Liver (tissue), 9 donors: ENCODE results near the gene PLCD3. TPM values are rescaled to one million over a fixed set of nuclear protein-coding genes. Genes with fewer than 3 reads are reported as not detected.
A peak's percentile ranks its signal among the peaks of the same experiment; 100 is the strongest.

Experiments
- DNase-seq: peaks from one replicate; pipeline ENCODE4 v3.0.0-alpha.2; 2017; ENCODE audit warnings: low spot score
- H3K27ac ChIP-seq, 2 donors: one replicate each; pipeline ENCODE4 v1.7.0; 2013; ENCODE audit warnings: inconsistent platforms in 2 of 2, low read length in 2 of 2, control low read depth in 1 of 2, low read depth in 1 of 2, mild to moderate bottlenecking in 1 of 2
- H3K27me3 ChIP-seq, 4 donors: one replicate each; pipeline versions ENCODE4 v1.6.1 to v1.7.0; 2013; ENCODE audit warnings: low read length in 3 of 4, inconsistent platforms in 1 of 4, mild to moderate bottlenecking in 1 of 4, moderate library complexity in 1 of 4; ENCODE audit not compliant: control insufficient read depth in 4 of 4, insufficient read depth in 4 of 4
- H3K36me3 ChIP-seq, 4 donors: one replicate each; pipeline versions ENCODE4 v1.6.1 to v1.7.0; 2013; ENCODE audit warnings: low read length in 3 of 4, mild to moderate bottlenecking in 3 of 4, low read depth in 1 of 4, moderate library complexity in 1 of 4; ENCODE audit not compliant: control insufficient read depth in 4 of 4, insufficient read depth in 3 of 4
- H3K4me1 ChIP-seq, 4 donors: one replicate each; pipeline versions ENCODE4 v1.6.1 to v1.7.0; 2013; ENCODE audit warnings: low read length in 3 of 4, mild to moderate bottlenecking in 3 of 4, moderate library complexity in 1 of 4; ENCODE audit not compliant: control insufficient read depth in 4 of 4, insufficient read depth in 4 of 4
- H3K4me3 ChIP-seq, 3 donors: one replicate each; pipeline versions ENCODE4 v1.6.1 to v1.7.0; 2013; ENCODE audit warnings: low read length in 3 of 3, control low read depth in 1 of 3, low read depth in 1 of 3, mild to moderate bottlenecking in 1 of 3
- H3K9ac ChIP-seq, 2 donors: one replicate each; pipeline ENCODE4 v1.7.0; 2013; ENCODE audit warnings: low read length in 2 of 2, mild to moderate bottlenecking in 2 of 2, moderate library complexity in 2 of 2, control low read depth in 1 of 2, low read depth in 1 of 2
- H3K9me3 ChIP-seq, 4 donors: one replicate each; pipeline versions ENCODE4 v1.6.1 to v1.7.0; 2013; ENCODE audit warnings: low read length in 3 of 4; ENCODE audit not compliant: control insufficient read depth in 4 of 4
- EGR1 ChIP-seq, 2 donors: IDR thresholded peaks; 2 replicates each; pipeline ENCODE4 v1.6.1; 2016 to 2018; ENCODE audit warnings: antibody characterized with exemption in 2 of 2, low read depth in 2 of 2
- FOXA1 ChIP-seq: IDR thresholded peaks from 2 replicates; pipeline ENCODE4 v1.6.1; 2016; ENCODE audit warnings: antibody characterized with exemption
- FOXA2 ChIP-seq: IDR thresholded peaks from 2 replicates; pipeline ENCODE4 v1.6.1; 2016; ENCODE audit warnings: antibody characterized with exemption
- GABPA ChIP-seq, 2 donors: IDR thresholded peaks in 1 of 2; conservative IDR thresholded peaks in 1 of 2; 2 replicates each; pipeline ENCODE4 v1.6.1; 2016; ENCODE audit warnings: antibody characterized with exemption in 2 of 2, mild to moderate bottlenecking in 1 of 2, moderate library complexity in 1 of 2
- HNF4A ChIP-seq, 2 donors: conservative IDR thresholded peaks; 2 replicates each; pipeline ENCODE4 v1.6.1; 2016; ENCODE audit warnings: antibody characterized with exemption in 2 of 2, mild to moderate bottlenecking in 2 of 2
- HNF4G ChIP-seq: IDR thresholded peaks from 2 replicates; pipeline ENCODE4 v1.6.1; 2016; ENCODE audit warnings: antibody characterized with exemption
- JUND ChIP-seq, 2 donors: IDR thresholded peaks; 2 replicates each; pipeline ENCODE4 v1.6.1; 2016; ENCODE audit warnings: antibody characterized with exemption in 2 of 2
- NR2F2 ChIP-seq: IDR thresholded peaks from 2 replicates; pipeline ENCODE4 v1.6.1; 2016; ENCODE audit warnings: antibody characterized with exemption
- SP1 ChIP-seq: IDR thresholded peaks from 2 replicates; pipeline ENCODE4 v1.6.1; 2018; ENCODE audit warnings: antibody characterized with exemption, mild to moderate bottlenecking
- YY1 ChIP-seq: IDR thresholded peaks from 2 replicates; pipeline ENCODE4 v1.6.1; 2016; ENCODE audit warnings: antibody characterized with exemption, mild to moderate bottlenecking
- WGBS: extraction: QIAGEN DNeasy Blood & Tissue Kit; methylation state at CpG from one replicate; pipeline ENCODE4 v1.1.7; 2013; 5-methylcytosine and 5-hydroxymethylcytosine counted together
- polyA plus RNA-seq, 2 donors: library from polyadenylated mRNA; stranded (reverse) in 1 of 2; unstranded in 1 of 2; fragments of 200-250 nt in 1 of 2; fragments of >200 nt in 1 of 2; fragmentation: Nextera tagmentation in 1 of 2; extraction: Ambion mirVana in 1 of 2; gene quantifications; one replicate each; pipeline versions ENCODE4 v1.2.1 to v1.2.3, GENCODE V29; 2013 to 2015
- total RNA-seq, 2 donors: library from RNA; depleted of rRNA; stranded (reverse); fragments of >200 nt; gene quantifications; one replicate each; pipeline ENCODE4 v1.2.3, GENCODE V29; 2014
- TF ChIP-seq, protein P1 (sequence below): IDR thresholded peaks from 2 replicates; pipeline ENCODE4 v1.6.1; 2016; ENCODE audit warnings: antibody characterized with exemption
- TF ChIP-seq, protein P2 (sequence below): fragments of 150-350 bp; IDR thresholded peaks from 2 replicates; pipeline ENCODE4 v1.5.1; 2017; ENCODE audit warnings: improper control_type of control experiment, low read depth, low read length; ENCODE audit not compliant: missing input control
- TF ChIP-seq, protein P3 (sequence below): IDR thresholded peaks from 2 replicates; pipeline ENCODE4 v1.6.1; 2016; ENCODE audit warnings: antibody characterized with exemption, mild to moderate bottlenecking
- TF ChIP-seq, protein P4 (sequence below): IDR thresholded peaks from 2 replicates; pipeline ENCODE4 v1.6.1; 2016; ENCODE audit warnings: antibody characterized with exemption
- donor health status: healthy.
- donor health status: healthy.
- donor health status: healthy.
- donor health status: healthy.
- donor health status: healthy.

The PLCD3 gene
- total and polyA plus RNA-seq, 4 donors, result 0.28 to 2.3 (median 1.4) TPM

DNA sequence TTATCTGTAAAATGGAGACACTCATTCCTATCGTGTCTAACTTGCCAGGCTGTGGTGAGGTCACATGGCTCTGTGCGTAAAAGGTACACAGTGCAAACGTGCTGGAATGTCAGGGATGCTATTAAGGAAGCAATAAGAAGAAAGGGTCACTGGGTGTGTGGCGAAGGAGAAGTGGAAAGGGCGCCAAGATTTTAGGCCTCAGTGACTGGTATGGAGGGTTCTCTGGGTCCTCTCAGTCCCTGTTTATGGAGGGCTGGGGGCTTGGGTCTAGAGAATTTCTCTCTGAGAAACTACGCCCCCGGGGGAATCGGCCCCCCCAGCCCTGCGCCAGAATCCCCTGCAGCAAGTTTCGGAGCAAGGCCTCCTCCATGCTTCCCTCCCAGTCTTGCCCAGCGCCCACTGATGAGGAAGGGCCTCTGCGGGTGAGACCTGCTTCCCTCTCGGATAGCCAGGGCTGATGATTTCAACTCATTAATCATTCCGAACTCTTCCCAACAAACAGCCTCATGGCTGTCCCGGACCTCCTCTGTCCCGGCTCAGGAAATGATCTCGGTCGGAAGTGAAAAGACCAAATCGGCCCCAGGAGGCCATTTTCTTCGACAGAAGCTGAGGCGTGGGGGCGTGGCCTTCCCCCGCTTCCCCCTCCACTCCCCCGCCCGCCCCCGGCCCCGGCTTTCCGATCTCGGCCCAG lies 14.7 kb upstream of the PLCD3 start:
- Histone ChIP-seq H3K36me3 (no peaks in the 10 kb centered on the region), H3K27me3 (no peaks in the 10 kb centered on the region), H3K9ac (peak overlapping the region; percentile 50 to 99), H3K4me1 (peaks cover 10 to 62% (median 45%) of the 10 kb centered on the region in 4 donors), H3K27ac (peak overlapping the region; percentile 99), H3K4me3 (peak overlapping the region; percentile 67 to 70 (median 68)), H3K9me3 (no peaks in the 10 kb centered on the region)
- WGBS, result 11% methylated on average over 29 of the region's 29 CpGs
- TF ChIP-seq, protein P1, sequence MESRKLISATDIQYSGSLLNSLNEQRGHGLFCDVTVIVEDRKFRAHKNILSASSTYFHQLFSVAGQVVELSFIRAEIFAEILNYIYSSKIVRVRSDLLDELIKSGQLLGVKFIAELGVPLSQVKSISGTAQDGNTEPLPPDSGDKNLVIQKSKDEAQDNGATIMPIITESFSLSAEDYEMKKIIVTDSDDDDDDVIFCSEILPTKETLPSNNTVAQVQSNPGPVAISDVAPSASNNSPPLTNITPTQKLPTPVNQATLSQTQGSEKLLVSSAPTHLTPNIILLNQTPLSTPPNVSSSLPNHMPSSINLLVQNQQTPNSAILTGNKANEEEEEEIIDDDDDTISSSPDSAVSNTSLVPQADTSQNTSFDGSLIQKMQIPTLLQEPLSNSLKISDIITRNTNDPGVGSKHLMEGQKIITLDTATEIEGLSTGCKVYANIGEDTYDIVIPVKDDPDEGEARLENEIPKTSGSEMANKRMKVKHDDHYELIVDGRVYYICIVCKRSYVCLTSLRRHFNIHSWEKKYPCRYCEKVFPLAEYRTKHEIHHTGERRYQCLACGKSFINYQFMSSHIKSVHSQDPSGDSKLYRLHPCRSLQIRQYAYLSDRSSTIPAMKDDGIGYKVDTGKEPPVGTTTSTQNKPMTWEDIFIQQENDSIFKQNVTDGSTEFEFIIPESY, result no peak
- TF ChIP-seq, protein P2, sequence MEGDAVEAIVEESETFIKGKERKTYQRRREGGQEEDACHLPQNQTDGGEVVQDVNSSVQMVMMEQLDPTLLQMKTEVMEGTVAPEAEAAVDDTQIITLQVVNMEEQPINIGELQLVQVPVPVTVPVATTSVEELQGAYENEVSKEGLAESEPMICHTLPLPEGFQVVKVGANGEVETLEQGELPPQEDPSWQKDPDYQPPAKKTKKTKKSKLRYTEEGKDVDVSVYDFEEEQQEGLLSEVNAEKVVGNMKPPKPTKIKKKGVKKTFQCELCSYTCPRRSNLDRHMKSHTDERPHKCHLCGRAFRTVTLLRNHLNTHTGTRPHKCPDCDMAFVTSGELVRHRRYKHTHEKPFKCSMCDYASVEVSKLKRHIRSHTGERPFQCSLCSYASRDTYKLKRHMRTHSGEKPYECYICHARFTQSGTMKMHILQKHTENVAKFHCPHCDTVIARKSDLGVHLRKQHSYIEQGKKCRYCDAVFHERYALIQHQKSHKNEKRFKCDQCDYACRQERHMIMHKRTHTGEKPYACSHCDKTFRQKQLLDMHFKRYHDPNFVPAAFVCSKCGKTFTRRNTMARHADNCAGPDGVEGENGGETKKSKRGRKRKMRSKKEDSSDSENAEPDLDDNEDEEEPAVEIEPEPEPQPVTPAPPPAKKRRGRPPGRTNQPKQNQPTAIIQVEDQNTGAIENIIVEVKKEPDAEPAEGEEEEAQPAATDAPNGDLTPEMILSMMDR, result no peak
- TF ChIP-seq, protein P3, sequence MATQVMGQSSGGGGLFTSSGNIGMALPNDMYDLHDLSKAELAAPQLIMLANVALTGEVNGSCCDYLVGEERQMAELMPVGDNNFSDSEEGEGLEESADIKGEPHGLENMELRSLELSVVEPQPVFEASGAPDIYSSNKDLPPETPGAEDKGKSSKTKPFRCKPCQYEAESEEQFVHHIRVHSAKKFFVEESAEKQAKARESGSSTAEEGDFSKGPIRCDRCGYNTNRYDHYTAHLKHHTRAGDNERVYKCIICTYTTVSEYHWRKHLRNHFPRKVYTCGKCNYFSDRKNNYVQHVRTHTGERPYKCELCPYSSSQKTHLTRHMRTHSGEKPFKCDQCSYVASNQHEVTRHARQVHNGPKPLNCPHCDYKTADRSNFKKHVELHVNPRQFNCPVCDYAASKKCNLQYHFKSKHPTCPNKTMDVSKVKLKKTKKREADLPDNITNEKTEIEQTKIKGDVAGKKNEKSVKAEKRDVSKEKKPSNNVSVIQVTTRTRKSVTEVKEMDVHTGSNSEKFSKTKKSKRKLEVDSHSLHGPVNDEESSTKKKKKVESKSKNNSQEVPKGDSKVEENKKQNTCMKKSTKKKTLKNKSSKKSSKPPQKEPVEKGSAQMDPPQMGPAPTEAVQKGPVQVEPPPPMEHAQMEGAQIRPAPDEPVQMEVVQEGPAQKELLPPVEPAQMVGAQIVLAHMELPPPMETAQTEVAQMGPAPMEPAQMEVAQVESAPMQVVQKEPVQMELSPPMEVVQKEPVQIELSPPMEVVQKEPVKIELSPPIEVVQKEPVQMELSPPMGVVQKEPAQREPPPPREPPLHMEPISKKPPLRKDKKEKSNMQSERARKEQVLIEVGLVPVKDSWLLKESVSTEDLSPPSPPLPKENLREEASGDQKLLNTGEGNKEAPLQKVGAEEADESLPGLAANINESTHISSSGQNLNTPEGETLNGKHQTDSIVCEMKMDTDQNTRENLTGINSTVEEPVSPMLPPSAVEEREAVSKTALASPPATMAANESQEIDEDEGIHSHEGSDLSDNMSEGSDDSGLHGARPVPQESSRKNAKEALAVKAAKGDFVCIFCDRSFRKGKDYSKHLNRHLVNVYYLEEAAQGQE, result no peak
- TF ChIP-seq FOXA2 (no peak), NR2F2 (peak; percentile 20), YY1 (peak; percentile 68)
- no peak for DNase-seq

DNA sequence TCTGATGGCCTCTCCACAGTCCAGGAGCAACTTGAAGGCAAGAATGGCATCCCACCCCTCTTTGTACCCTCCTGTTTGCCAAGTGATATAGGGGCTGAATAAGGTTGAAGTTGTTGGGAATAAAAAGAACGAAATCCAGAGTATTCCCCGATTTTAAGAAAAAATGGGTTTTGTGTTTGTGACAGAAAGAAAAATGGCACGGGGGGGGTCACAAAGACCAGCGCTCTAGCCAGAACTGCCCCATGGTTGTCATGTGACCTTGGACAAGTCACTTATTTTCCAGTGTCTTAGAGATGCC lies 14.2 kb upstream of the PLCD3 start:
- no peaks in the 10 kb centered on the region for H3K27me3 ChIP-seq
- TF ChIP-seq NR2F2 (no peak), EGR1 (IDR thresholded peaks at IDR 0.05; ENCODE audit: low read depth in 2 of 2) (no peak), JUND (IDR thresholded peaks at IDR 0.05) (no peak), HNF4G (no peak), FOXA1 (no peak), SP1 (no peak), GABPA (IDR thresholded peaks at IDR 0.05 in 1 of 2, conservative IDR thresholded peaks at IDR 0.05 in 1 of 2) (no peak), HNF4A (conservative IDR thresholded peaks at IDR 0.05) (no peak)
- TF ChIP-seq, protein P3, result no peak
- TF ChIP-seq, protein P1, result no peak
- TF ChIP-seq, protein P2, result no peak
- TF ChIP-seq, protein P4, sequence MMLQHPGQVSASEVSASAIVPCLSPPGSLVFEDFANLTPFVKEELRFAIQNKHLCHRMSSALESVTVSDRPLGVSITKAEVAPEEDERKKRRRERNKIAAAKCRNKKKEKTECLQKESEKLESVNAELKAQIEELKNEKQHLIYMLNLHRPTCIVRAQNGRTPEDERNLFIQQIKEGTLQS, result no peak
- peak overlapping the region in 1 of 2 donors; percentile 87 for H3K9ac ChIP-seq
- peak overlapping the region; percentile 99 for H3K27ac ChIP-seq
- H3K36me3 ChIP-seq, result no peaks in the 10 kb centered on the region
- H3K9me3 ChIP-seq, result no peaks in the 10 kb centered on the region
- DNase-seq, result no peak
- peak overlapping the region in 1 of 3 donors; percentile 70 for H3K4me3 ChIP-seq
- 83% methylated on average over 4 of the region's 4 CpGs for WGBS
- peaks cover 8 to 57% (median 41%) of the 10 kb centered on the region in 4 donors for H3K4me1 ChIP-seq
